Uterus (tissue), 4 donors: ENCODE results near the gene ECSIT. TPM values are rescaled to one million over a fixed set of nuclear protein-coding genes. Genes with fewer than 3 reads are reported as not detected.
"Not testable (repeated sequence)": the region's sequence is repeated elsewhere in the genome, so short reads cannot be mapped to it uniquely, and the experiment has no call there.

Source experiments
- DNase-seq, 2 donors: peaks; one replicate each; pipeline ENCODE4 v3.0.0-alpha.2; 2019 to 2020
- H3K27ac ChIP-seq, 2 donors: fragments of 200-600 bp; sonication (generic); 1 replicate in 1 of 2; 2 replicates in 1 of 2; pipeline ENCODE4 v1.5.1; 2016 to 2018
- H3K27me3 ChIP-seq, 2 donors: fragments of 200-600 bp; sonication (generic); one replicate each; pipeline ENCODE4 v1.5.1; 2018 to 2019; ENCODE audit warnings: control low read depth in 1 of 2
- H3K36me3 ChIP-seq, 2 donors: fragments of 200-600 bp; sonication (generic); one replicate each; pipeline ENCODE4 v1.5.1; 2019; ENCODE audit warnings: control low read depth in 1 of 2
- H3K4me1 ChIP-seq, 2 donors: fragments of 200-600 bp; sonication (generic); one replicate each; pipeline ENCODE4 v1.5.1; 2018 to 2019; ENCODE audit warnings: control low read depth in 1 of 2
- H3K4me3 ChIP-seq, 2 donors: fragments of 200-600 bp; sonication (generic); 1 replicate in 1 of 2; 2 replicates in 1 of 2; pipeline ENCODE4 v1.5.1; 2018 to 2019; ENCODE audit warnings: mild to moderate bottlenecking in 1 of 2
- H3K9me3 ChIP-seq, 2 donors: fragments of 200-600 bp; sonication (generic); one replicate each; pipeline ENCODE4 v1.5.1; 2019; ENCODE audit warnings: control low read depth in 1 of 2
- POLR2A ChIP-seq, 2 donors: fragments of 450-650 bp; IDR thresholded peaks; one replicate each; pipeline ENCODE4 v1.6.1; 2016; ENCODE audit warnings: antibody characterized with exemption in 2 of 2, mild to moderate bottlenecking in 1 of 2, moderate library complexity in 1 of 2
- intact Hi-C: fragments of 100-400 bp; cut with DNase I; formaldehyde crosslinking; loops from one replicate; pipeline ENCODE4 v1.15.1; 2023; ENCODE audit warnings: low total_unique reads
- total RNA-seq, 4 donors: library from RNA; depleted of rRNA in 3 of 4; stranded (reverse); fragments of >200 nt in 3 of 4; gene quantifications; one replicate each; pipeline versions ENCODE4 v1.1.0 to v1.2.4, GENCODE V29; 2014 to 2023
- TF ChIP-seq, protein P1 (sequence below), 4 experiments: fragments of 200-600 bp in 2 of 4; fragments of 450-650 bp in 2 of 4; sonication (generic) in 2 of 4; IDR thresholded peaks; one replicate each; pipeline ENCODE4 v1.5.1; 2016 to 2019; ENCODE audit warnings: antibody characterized with exemption in 4 of 4, mild to moderate bottlenecking in 2 of 4, moderate library complexity in 1 of 4
- donor health status: DM: yes; HTN: yes; CAD: no.

The ECSIT gene
- total RNA-seq, 4 donors from 2014 or later: 44.6 to 138 (median 58.2) TPM

DNA sequence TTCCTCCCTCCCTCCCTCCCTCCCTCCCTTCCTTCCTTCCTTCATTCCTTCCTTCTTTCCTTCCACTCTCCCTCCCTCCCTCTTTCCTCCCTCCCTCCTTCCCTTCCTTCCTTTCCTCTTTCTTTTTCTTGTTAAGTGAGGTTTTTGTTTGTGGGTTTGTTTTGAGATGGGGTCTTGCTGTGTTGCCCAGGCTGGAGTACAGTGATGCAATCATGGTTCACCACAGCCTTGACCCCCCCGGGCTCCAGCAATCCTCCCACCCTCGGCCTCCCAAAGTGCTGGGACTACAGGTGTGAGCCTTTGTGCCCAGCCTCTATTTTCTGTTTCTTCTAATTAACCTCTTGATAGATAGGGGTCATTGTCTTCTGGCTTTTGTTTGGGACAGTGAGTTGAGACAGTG, 67.5 kb downstream of the ECSIT start:
- Histone ChIP-seq H3K27ac (no peak overlapping the region), H3K4me1 (no peaks in the 10 kb centered on the region), H3K4me3 (no peak overlapping the region), H3K36me3 (no peaks in the 10 kb centered on the region), H3K27me3 (no peaks in the 10 kb centered on the region), H3K9me3 (no peaks in the 10 kb centered on the region)
- no peak for DNase-seq
- no peak for TF ChIP-seq POLR2A (IDR thresholded peaks at IDR 0.05)
- TF ChIP-seq, protein P1, sequence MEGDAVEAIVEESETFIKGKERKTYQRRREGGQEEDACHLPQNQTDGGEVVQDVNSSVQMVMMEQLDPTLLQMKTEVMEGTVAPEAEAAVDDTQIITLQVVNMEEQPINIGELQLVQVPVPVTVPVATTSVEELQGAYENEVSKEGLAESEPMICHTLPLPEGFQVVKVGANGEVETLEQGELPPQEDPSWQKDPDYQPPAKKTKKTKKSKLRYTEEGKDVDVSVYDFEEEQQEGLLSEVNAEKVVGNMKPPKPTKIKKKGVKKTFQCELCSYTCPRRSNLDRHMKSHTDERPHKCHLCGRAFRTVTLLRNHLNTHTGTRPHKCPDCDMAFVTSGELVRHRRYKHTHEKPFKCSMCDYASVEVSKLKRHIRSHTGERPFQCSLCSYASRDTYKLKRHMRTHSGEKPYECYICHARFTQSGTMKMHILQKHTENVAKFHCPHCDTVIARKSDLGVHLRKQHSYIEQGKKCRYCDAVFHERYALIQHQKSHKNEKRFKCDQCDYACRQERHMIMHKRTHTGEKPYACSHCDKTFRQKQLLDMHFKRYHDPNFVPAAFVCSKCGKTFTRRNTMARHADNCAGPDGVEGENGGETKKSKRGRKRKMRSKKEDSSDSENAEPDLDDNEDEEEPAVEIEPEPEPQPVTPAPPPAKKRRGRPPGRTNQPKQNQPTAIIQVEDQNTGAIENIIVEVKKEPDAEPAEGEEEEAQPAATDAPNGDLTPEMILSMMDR (IDR thresholded peaks at IDR 0.05): no peak
- intact Hi-C loops: no loop called here

DNA sequence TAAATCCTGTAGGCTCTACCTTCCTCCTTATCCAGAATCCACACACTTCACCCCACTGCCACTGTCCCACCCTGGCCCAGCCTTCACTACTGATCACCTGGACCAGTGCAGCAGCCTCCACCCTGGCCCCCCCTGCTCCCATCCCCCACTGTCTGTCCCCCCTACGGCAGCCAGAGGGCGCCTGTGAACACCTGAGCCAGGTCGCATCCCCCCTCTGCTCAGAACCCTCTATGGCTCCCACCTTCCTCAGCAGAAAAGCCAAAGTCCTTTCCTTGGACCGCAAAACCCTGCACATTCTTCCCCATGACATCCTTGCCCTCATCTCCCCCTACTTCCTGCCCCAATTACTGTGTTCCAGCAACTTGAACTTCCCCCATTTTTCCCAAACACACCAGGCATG, 68.7 kb downstream of the ECSIT start:
- H3K4me3 ChIP-seq: no peak overlapping the region
- H3K4me1 ChIP-seq: no peaks in the 10 kb centered on the region
- no peaks in the 10 kb centered on the region for H3K36me3 ChIP-seq
- intact Hi-C loops: no loop called here
- no peak for TF ChIP-seq POLR2A (IDR thresholded peaks at IDR 0.05)
- TF ChIP-seq, protein P1 (IDR thresholded peaks at IDR 0.05): no peak
- H3K27ac ChIP-seq: no peak overlapping the region
- no peaks in the 10 kb centered on the region for H3K27me3 ChIP-seq
- no peak for DNase-seq
- no peaks in the 10 kb centered on the region for H3K9me3 ChIP-seq

DNA sequence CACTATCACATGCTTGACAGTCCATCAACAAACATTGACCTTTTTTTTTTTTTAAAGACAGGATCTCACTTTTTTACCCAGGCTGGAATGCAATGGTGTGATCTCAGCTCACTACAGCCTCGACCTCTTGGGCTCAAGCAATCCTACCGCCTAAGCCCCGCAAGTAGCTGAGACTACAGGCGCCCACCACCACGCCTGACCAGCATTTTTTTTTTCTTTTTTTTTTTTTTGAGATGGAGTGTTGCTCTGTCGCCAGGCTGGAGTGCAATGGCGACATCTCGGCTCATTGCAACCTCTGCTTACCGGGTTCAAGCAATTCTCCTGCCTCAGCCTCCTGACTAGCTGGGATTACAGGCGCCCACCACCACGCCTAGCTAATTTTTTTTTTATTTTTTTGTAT, 70.0 kb downstream of the ECSIT start:
- intact Hi-C loops, H3K4me3 ChIP-seq, H3K27me3 ChIP-seq, H3K9me3 ChIP-seq, H3K27ac ChIP-seq, H3K4me1 ChIP-seq, H3K36me3 ChIP-seq, DNase-seq: not testable (repeated sequence)

DNA sequence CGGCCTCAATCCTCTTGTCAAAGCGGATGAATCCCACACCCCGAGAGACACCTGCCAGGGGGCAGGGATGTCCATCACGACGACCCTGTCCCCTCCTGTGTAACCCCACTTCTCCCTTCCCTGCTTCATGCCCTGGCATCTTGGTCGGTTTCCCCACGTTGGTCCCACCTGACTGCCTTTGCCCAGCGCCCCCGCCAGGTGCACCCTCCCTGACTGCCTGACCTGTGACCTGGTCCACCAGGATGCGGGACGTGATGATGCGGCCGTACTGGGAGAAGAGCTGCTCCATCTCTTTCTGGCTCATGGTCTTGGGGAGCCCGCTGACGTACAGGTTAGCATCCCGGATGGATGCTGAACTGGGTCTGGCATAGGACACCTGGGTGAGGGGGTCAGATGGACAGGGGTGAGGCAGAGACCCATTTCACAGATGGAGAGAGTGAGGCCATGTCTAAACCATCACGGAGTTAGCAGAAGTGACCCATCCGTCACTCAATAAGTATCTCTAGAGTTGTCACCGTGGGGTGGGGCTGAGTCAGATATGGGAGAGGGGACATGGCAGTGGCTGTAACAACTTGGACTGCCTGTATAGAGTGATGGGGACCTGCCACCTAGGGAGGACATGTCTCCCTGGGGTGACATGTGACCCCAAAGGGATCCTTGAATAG, 70.6 kb downstream of the ECSIT start:
- no peaks in the 10 kb centered on the region for H3K4me1 ChIP-seq
- no peak overlapping the region for H3K4me3 ChIP-seq
- no peak overlapping the region for H3K27ac ChIP-seq
- no peaks in the 10 kb centered on the region for H3K9me3 ChIP-seq
- DNase-seq: no peak
- TF ChIP-seq POLR2A (IDR thresholded peaks at IDR 0.05): no peak
- TF ChIP-seq, protein P1 (IDR thresholded peaks at IDR 0.05): no peak
- no peaks in the 10 kb centered on the region for H3K36me3 ChIP-seq
- intact Hi-C loops: no loop called here
- H3K27me3 ChIP-seq: no peaks in the 10 kb centered on the region

DNA sequence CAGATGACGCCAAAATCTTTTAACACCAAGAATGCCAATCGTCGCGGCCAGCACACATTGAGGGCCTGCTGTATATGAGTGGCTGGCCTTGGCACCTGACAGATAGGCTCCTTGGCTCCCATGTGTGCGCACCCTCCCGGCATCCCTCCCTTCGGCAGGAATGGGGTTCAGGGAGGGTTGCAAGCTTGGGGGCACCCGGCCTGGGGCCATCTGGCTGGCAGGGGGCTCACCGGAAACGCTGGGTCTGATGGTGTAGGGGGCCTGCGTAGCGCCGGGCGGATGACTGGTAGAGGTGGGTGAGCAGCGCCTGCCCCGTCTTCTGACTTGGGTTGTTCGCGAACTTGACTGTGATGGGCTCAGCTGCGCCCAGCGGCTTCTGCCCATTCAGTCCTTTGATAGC, 71.1 kb downstream of the ECSIT start:
- TF ChIP-seq, protein P1 (IDR thresholded peaks at IDR 0.05): no peak
- no peak for TF ChIP-seq POLR2A (IDR thresholded peaks at IDR 0.05)

DNA sequence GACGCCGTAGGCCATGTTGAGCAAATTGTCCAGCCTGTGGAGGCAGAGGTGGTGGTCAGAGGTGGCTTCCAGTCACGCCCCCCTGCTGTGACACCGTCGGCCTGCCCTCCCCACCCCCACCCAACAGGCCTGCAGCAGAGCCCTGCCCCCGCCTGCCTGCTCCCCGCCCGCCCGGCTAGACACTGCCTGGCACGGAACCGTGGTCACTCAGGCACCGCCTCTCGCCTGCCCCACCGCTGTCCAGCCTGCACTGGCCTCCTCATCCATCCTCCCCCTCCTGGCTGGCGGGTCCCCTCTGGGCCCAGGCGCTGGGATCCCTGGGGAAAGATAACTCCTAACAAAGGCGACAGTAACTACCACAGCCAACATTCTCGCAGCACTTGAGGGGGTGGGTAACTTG, 71.8 kb downstream of the ECSIT start:
- Histone ChIP-seq H3K4me3 (no peak overlapping the region), H3K9me3 (no peaks in the 10 kb centered on the region), H3K27me3 (no peaks in the 10 kb centered on the region), H3K27ac (no peak overlapping the region), H3K36me3 (no peaks in the 10 kb centered on the region), H3K4me1 (no peaks in the 10 kb centered on the region)
- no peak for DNase-seq
- intact Hi-C loops: no loop called here
- TF ChIP-seq, protein P1 (IDR thresholded peaks at IDR 0.05): no peak
- no peak for TF ChIP-seq POLR2A (IDR thresholded peaks at IDR 0.05)

More for the DNA sequence above, 71.1 kb downstream of the ECSIT start:
- intact Hi-C loops: no loop called here
- no peaks in the 10 kb centered on the region for H3K4me1 ChIP-seq
- no peaks in the 10 kb centered on the region for H3K36me3 ChIP-seq
- no peak for DNase-seq
- H3K9me3 ChIP-seq: no peaks in the 10 kb centered on the region
- H3K27me3 ChIP-seq: no peaks in the 10 kb centered on the region
- H3K4me3 ChIP-seq: no peak overlapping the region
- no peak overlapping the region for H3K27ac ChIP-seq
